Activated naive CD8-positive, alpha-beta T cell (primary cell): ENCODE data around the gene TBC1D5.

Experiments used
- H3K27ac Mint-ChIP-seq: one replicate; pipeline ENCODE4 v1.8.0; 2021; ENCODE audit warnings: mixed read lengths
- H3K27me3 Mint-ChIP-seq: one replicate; pipeline ENCODE4 v1.8.0; 2021; ENCODE audit warnings: mixed read lengths
- H3K36me3 Mint-ChIP-seq: one replicate; pipeline ENCODE4 v1.8.0; 2021; ENCODE audit warnings: mixed read lengths
- H3K4me1 Mint-ChIP-seq: one replicate; pipeline ENCODE4 v1.8.0; 2021; ENCODE audit warnings: low read depth, mixed read lengths
- H3K4me3 Mint-ChIP-seq: one replicate; pipeline ENCODE4 v1.8.0; 2021; ENCODE audit warnings: mild to moderate bottlenecking, mixed read lengths
- H3K9me3 Mint-ChIP-seq: one replicate; pipeline ENCODE4 v1.8.0; 2021; ENCODE audit warnings: low read depth, mixed read lengths

The TBC1D5 gene

GRCh38 chr3:17243621-17244020 is 498.8 kb downstream of the TBC1D5 start:
- H3K4me3 Mint-ChIP-seq, result no peak overlapping the region
- peaks cover 2% of the 10 kb centered on the region for H3K36me3 Mint-ChIP-seq
- H3K27me3 Mint-ChIP-seq, result no peaks in the 10 kb centered on the region
- H3K4me1 Mint-ChIP-seq, result no peaks in the 10 kb centered on the region
- no peaks in the 10 kb centered on the region for H3K9me3 Mint-ChIP-seq
- H3K27ac Mint-ChIP-seq, result no peak overlapping the region

GRCh38 chr3:17239417-17239816 is 503.0 kb downstream of the TBC1D5 start:
- no peaks in the 10 kb centered on the region for H3K27me3 Mint-ChIP-seq
- H3K4me1 Mint-ChIP-seq, result peaks cover 14% of the 10 kb centered on the region
- no peak overlapping the region for H3K27ac Mint-ChIP-seq
- no peaks in the 10 kb centered on the region for H3K36me3 Mint-ChIP-seq
- H3K9me3 Mint-ChIP-seq, result no peaks in the 10 kb centered on the region
- no peak overlapping the region for H3K4me3 Mint-ChIP-seq

GRCh38 chr3:17238023-17238422 is 504.4 kb downstream of the TBC1D5 start:
- no peaks in the 10 kb centered on the region for H3K27me3 Mint-ChIP-seq

GRCh38 chr3:17235310-17235709 is 507.1 kb downstream of the TBC1D5 start:
- no peak overlapping the region for H3K4me3 Mint-ChIP-seq
- no peaks in the 10 kb centered on the region for H3K9me3 Mint-ChIP-seq
- no peaks in the 10 kb centered on the region for H3K27me3 Mint-ChIP-seq
- H3K4me1 Mint-ChIP-seq, result peaks cover 25% of the 10 kb centered on the region
- no peaks in the 10 kb centered on the region for H3K36me3 Mint-ChIP-seq
- peak overlapping the region; percentile 8 for H3K27ac Mint-ChIP-seq

More at GRCh38 chr3:17238023-17238422, 504.4 kb downstream of the TBC1D5 start:
- H3K27ac Mint-ChIP-seq, result no peak overlapping the region
- H3K4me1 Mint-ChIP-seq, result peaks cover 24% of the 10 kb centered on the region
- no peaks in the 10 kb centered on the region for H3K36me3 Mint-ChIP-seq
- H3K9me3 Mint-ChIP-seq, result no peaks in the 10 kb centered on the region
- no peak overlapping the region for H3K4me3 Mint-ChIP-seq

GRCh38 chr3:17234382-17234781 is 508.0 kb downstream of the TBC1D5 start:
- H3K27me3 Mint-ChIP-seq, result no peaks in the 10 kb centered on the region
- peaks cover 25% of the 10 kb centered on the region for H3K4me1 Mint-ChIP-seq
- H3K36me3 Mint-ChIP-seq, result peaks cover 3% of the 10 kb centered on the region
- no peaks in the 10 kb centered on the region for H3K9me3 Mint-ChIP-seq
- H3K27ac Mint-ChIP-seq, result peak overlapping the region; percentile 38
- no peak overlapping the region for H3K4me3 Mint-ChIP-seq

GRCh38 chr3:17233398-17233800 is 509.0 kb downstream of the TBC1D5 start:
- no peaks in the 10 kb centered on the region for H3K27me3 Mint-ChIP-seq
- peaks cover 25% of the 10 kb centered on the region for H3K4me1 Mint-ChIP-seq
- H3K36me3 Mint-ChIP-seq, result peaks cover 7% of the 10 kb centered on the region
- H3K9me3 Mint-ChIP-seq, result no peaks in the 10 kb centered on the region
- no peak overlapping the region for H3K4me3 Mint-ChIP-seq
- H3K27ac Mint-ChIP-seq, result peak overlapping the region; percentile 4

GRCh38 chr3:17232442-17232841 is 510.0 kb downstream of the TBC1D5 start:
- peaks cover 25% of the 10 kb centered on the region for H3K4me1 Mint-ChIP-seq
- no peaks in the 10 kb centered on the region for H3K9me3 Mint-ChIP-seq
- no peaks in the 10 kb centered on the region for H3K27me3 Mint-ChIP-seq
- peaks cover 10% of the 10 kb centered on the region for H3K36me3 Mint-ChIP-seq
- H3K4me3 Mint-ChIP-seq, result no peak overlapping the region
- no peak overlapping the region for H3K27ac Mint-ChIP-seq

- H3K4me1 Mint-ChIP-seq, result peaks cover 26% of the 10 kb centered on the region
- no peaks in the 10 kb centered on the region for H3K27me3 Mint-ChIP-seq
- H3K9me3 Mint-ChIP-seq, result no peaks in the 10 kb centered on the region
- H3K27ac Mint-ChIP-seq, result no peak overlapping the region
- peaks cover 11% of the 10 kb centered on the region for H3K36me3 Mint-ChIP-seq
- H3K4me3 Mint-ChIP-seq, result no peak overlapping the region
Observed at GRCh38 chr3:17231537-17232261, 510.7 kb downstream of the TBC1D5 start.

- peaks cover 14% of the 10 kb centered on the region for H3K36me3 Mint-ChIP-seq
Observed at GRCh38 chr3:17227472-17227871, 515.0 kb downstream of the TBC1D5 start.

GRCh38 chr3:17221529-17221928 is 520.9 kb downstream of the TBC1D5 start:
- Mint-ChIP-seq H3K27ac (no peak overlapping the region), H3K4me1 (no peaks in the 10 kb centered on the region), H3K4me3 (no peak overlapping the region), H3K27me3 (no peaks in the 10 kb centered on the region), H3K36me3 (peaks cover 28% of the 10 kb centered on the region), H3K9me3 (peaks cover 4% of the 10 kb centered on the region)

More at GRCh38 chr3:17227472-17227871, 515.0 kb downstream of the TBC1D5 start:
- no peak overlapping the region for H3K4me3 Mint-ChIP-seq
- H3K27me3 Mint-ChIP-seq, result no peaks in the 10 kb centered on the region
- H3K27ac Mint-ChIP-seq, result no peak overlapping the region
- H3K4me1 Mint-ChIP-seq, result peaks cover 1% of the 10 kb centered on the region
- no peaks in the 10 kb centered on the region for H3K9me3 Mint-ChIP-seq

GRCh38 chr3:17219593-17219992 is 522.8 kb downstream of the TBC1D5 start:
- Mint-ChIP-seq H3K27me3 (no peaks in the 10 kb centered on the region), H3K9me3 (peaks cover 4% of the 10 kb centered on the region), H3K27ac (no peak overlapping the region), H3K4me3 (no peak overlapping the region), H3K4me1 (no peaks in the 10 kb centered on the region), H3K36me3 (peaks cover 26% of the 10 kb centered on the region)

- Mint-ChIP-seq H3K27ac (no peak overlapping the region), H3K27me3 (no peaks in the 10 kb centered on the region), H3K4me3 (no peak overlapping the region), H3K36me3 (peaks cover 31% of the 10 kb centered on the region), H3K9me3 (peaks cover 4% of the 10 kb centered on the region), H3K4me1 (no peaks in the 10 kb centered on the region)
Observed at GRCh38 chr3:17218587-17218986, 523.8 kb downstream of the TBC1D5 start.

GRCh38 chr3:17217588-17217987 is 524.8 kb downstream of the TBC1D5 start:
- no peak overlapping the region for H3K4me3 Mint-ChIP-seq
- H3K4me1 Mint-ChIP-seq, result no peaks in the 10 kb centered on the region
- H3K36me3 Mint-ChIP-seq, result peaks cover 33% of the 10 kb centered on the region
- H3K9me3 Mint-ChIP-seq, result peaks cover 4% of the 10 kb centered on the region
- H3K27ac Mint-ChIP-seq, result no peak overlapping the region
- no peaks in the 10 kb centered on the region for H3K27me3 Mint-ChIP-seq

GRCh38 chr3:17213102-17213501 is 529.3 kb downstream of the TBC1D5 start:
- no peaks in the 10 kb centered on the region for H3K9me3 Mint-ChIP-seq
- H3K4me1 Mint-ChIP-seq, result peaks cover 2% of the 10 kb centered on the region
- H3K27ac Mint-ChIP-seq, result no peak overlapping the region
- H3K4me3 Mint-ChIP-seq, result no peak overlapping the region
- peaks cover 30% of the 10 kb centered on the region for H3K36me3 Mint-ChIP-seq
- no peaks in the 10 kb centered on the region for H3K27me3 Mint-ChIP-seq

GRCh38 chr3:17207979-17208378 is 534.5 kb downstream of the TBC1D5 start:
- H3K4me3 Mint-ChIP-seq, result no peak overlapping the region
- H3K27me3 Mint-ChIP-seq, result no peaks in the 10 kb centered on the region
- H3K4me1 Mint-ChIP-seq, result peaks cover 2% of the 10 kb centered on the region
- H3K27ac Mint-ChIP-seq, result no peak overlapping the region
- peaks cover 9% of the 10 kb centered on the region for H3K9me3 Mint-ChIP-seq
- peaks cover 40% of the 10 kb centered on the region for H3K36me3 Mint-ChIP-seq

GRCh38 chr3:17207019-17207418 is 535.4 kb downstream of the TBC1D5 start:
- Mint-ChIP-seq H3K9me3 (peaks cover 12% of the 10 kb centered on the region), H3K36me3 (peaks cover 44% of the 10 kb centered on the region), H3K4me3 (no peak overlapping the region), H3K27me3 (no peaks in the 10 kb centered on the region), H3K4me1 (peaks cover 2% of the 10 kb centered on the region), H3K27ac (no peak overlapping the region)
